HCT116 (cell line): ENCODE data around the gene UNC45A. TPM values are rescaled to one million over a fixed set of nuclear protein-coding genes. Genes with fewer than 3 reads are reported as not detected.

Experiments used
- ATAC-seq: fragments of 200-7000 bp; cut with Tn5 transposase; 2 replicates; pipeline ENCODE4 v1.9.1; 2020; ENCODE audit warnings: mild to moderate bottlenecking, moderate library complexity
- BruUV-seq: library from RNA; stranded (reverse); fragments of 400-500 nt; replicated peaks from 2 replicates; lab custom pipeline; 2021; lab: Mats Ljungman, UMichigan
- CTCF ChIA-PET: fragments of 300-600 bp; sonication (Branson Sonifier 250); formaldehyde crosslinking; loops from one replicate; lab custom pipeline; 2021; ENCODE audit warnings: antibody characterized with exemption; lab: Charles Lee
- POLR2A ChIA-PET: fragments of 300-600, 350-600 bp; sonication (Branson Sonifier 250); formaldehyde crosslinking; loops from one replicate; lab custom pipeline; 2021; ENCODE audit warnings: antibody characterized with exemption; lab: Charles Lee
- RAD21 ChIA-PET, 2 experiments: fragments of 300-600 bp; sonication (Branson Sonifier 250); formaldehyde crosslinking; loops; one replicate each; lab custom pipeline; 2023; ENCODE audit warnings: low total read pairs in 2 of 2; ENCODE audit not compliant: uncharacterized antibody in 2 of 2, unreplicated experiment in 2 of 2, low non-redundant PET in 1 of 2; lab: Charles Lee
- DNase-seq: peaks from one replicate; pipeline ENCODE4 v3.0.0-alpha.2; 2010; ENCODE audit warnings: low read depth, low spot score
- H2AFZ ChIP-seq: fragments of 200-600 bp; shearing (Covaris generic), sonication (generic); 2 replicates; pipeline ENCODE4 v1.6.1; 2017; ENCODE audit warnings: low read depth, mixed run types, mixed read lengths, antibody characterized with exemption, low read length; ENCODE audit not compliant: poor library complexity, severe bottlenecking
- H3K27ac ChIP-seq: 2 replicates; pipeline ENCODE4 v1.5.1; 2012; ENCODE audit warnings: low read depth, low read length
- H3K27me3 ChIP-seq: fragments of 200-600 bp; sonication (generic); 2 replicates; pipeline ENCODE4 v1.6.1; 2016; ENCODE audit warnings: mixed run types, low read length, mixed read lengths; ENCODE audit not compliant: insufficient read depth
- H3K36me3 ChIP-seq, 2 experiments: fragments of 200-500 bp in 1 of 2; fragments of 200-600 bp in 1 of 2; sonication (Bioruptor generic) in 1 of 2; sonication (generic) in 1 of 2; 2 replicates each; pipeline versions ENCODE4 v1.5.1 to v1.6.1; 2014 to 2016; ENCODE audit warnings: low read length in 2 of 2, inconsistent platforms in 1 of 2, mixed read lengths in 1 of 2, mixed run types in 1 of 2; ENCODE audit not compliant: insufficient read depth in 2 of 2, control insufficient read depth in 1 of 2
- H3K4me1 ChIP-seq, 2 experiments: fragments of 200-600 bp in 1 of 2; sonication (generic) in 1 of 2; 2 replicates each; pipeline versions ENCODE4 v1.5.1 to v1.6.1; 2012 to 2017; ENCODE audit warnings: low read length in 2 of 2, inconsistent platforms in 1 of 2, mild to moderate bottlenecking in 1 of 2, mixed read lengths in 1 of 2, mixed run types in 1 of 2, moderate library complexity in 1 of 2; ENCODE audit not compliant: insufficient read depth in 2 of 2, control insufficient read depth in 1 of 2
- H3K4me2 ChIP-seq: fragments of 200-600 bp; sonication (generic); 2 replicates; pipeline ENCODE4 v1.6.1; 2017; ENCODE audit warnings: mixed run types, low read length, mixed read lengths
- H3K4me3 ChIP-seq, 2 experiments: fragments of 200-600 bp in 1 of 2; sonication (generic) in 1 of 2; replicated peaks in 1 of 2; 2 replicates each; pipeline ENCODE4 v1.5.1; 2011 to 2016; ENCODE audit warnings: low read length in 2 of 2, control low read depth in 1 of 2, low read depth in 1 of 2, mild to moderate bottlenecking in 1 of 2, mixed read lengths in 1 of 2, mixed run types in 1 of 2
- H3K79me2 ChIP-seq: fragments of 200-600 bp; sonication (generic); 2 replicates; pipeline ENCODE4 v1.6.1; 2017; ENCODE audit warnings: mild to moderate bottlenecking, mixed run types, low read length, moderate library complexity, mixed read lengths; ENCODE audit not compliant: insufficient read depth
- H3K9ac ChIP-seq: fragments of 200-600 bp; sonication (generic); 2 replicates; pipeline ENCODE4 v1.6.1; 2016; ENCODE audit warnings: low read length, mixed read lengths
- H3K9me2 ChIP-seq: fragments of 200-600 bp; sonication (generic), shearing (Covaris generic); 2 replicates; pipeline ENCODE4 v1.6.1; 2017; ENCODE audit warnings: mixed run types, mild to moderate bottlenecking, moderate library complexity; ENCODE audit not compliant: insufficient read depth
- H3K9me3 ChIP-seq, 2 experiments: fragments of 200-500 bp in 1 of 2; fragments of 200-600 bp in 1 of 2; sonication (Bioruptor generic) in 1 of 2; sonication (generic) in 1 of 2; 2 replicates each; pipeline ENCODE4 v1.6.1; 2014 to 2017; ENCODE audit warnings: low read length in 2 of 2, mixed read lengths in 2 of 2, inconsistent platforms in 1 of 2, low read depth in 1 of 2, mild to moderate bottlenecking in 1 of 2, mixed run types in 1 of 2, moderate library complexity in 1 of 2; ENCODE audit not compliant: control insufficient read depth in 1 of 2, insufficient read depth in 1 of 2
- H4K20me1 ChIP-seq: fragments of 200-600 bp; sonication (generic), shearing (Covaris generic); 2 replicates; pipeline ENCODE4 v1.6.1; 2017; ENCODE audit warnings: mixed run types, mild to moderate bottlenecking, moderate library complexity; ENCODE audit not compliant: insufficient read depth
- CEBPB ChIP-seq: IDR thresholded peaks from 2 replicates; pipeline ENCODE4 v1.6.1; 2012; ENCODE audit warnings: low read depth
- EGR1 ChIP-seq: IDR thresholded peaks from 2 replicates; pipeline ENCODE4 v1.6.1; 2012; ENCODE audit warnings: low read depth
- EZH2 ChIP-seq: fragments of 200-600 bp; sonication (generic); IDR thresholded peaks from 2 replicates; pipeline ENCODE4 v1.6.1; 2017; ENCODE audit warnings: antibody characterized with exemption, mixed run types
- JUND ChIP-seq: IDR thresholded peaks from 2 replicates; pipeline ENCODE4 v1.6.1; 2012
- POLR2A ChIP-seq: IDR thresholded peaks from 2 replicates; pipeline ENCODE4 v1.7.0; 2011; ENCODE audit warnings: borderline replicate concordance; ENCODE audit not compliant: insufficient read depth, insufficient read length; ENCODE audit errors: extremely low read depth
- POLR2AphosphoS5 ChIP-seq: IDR thresholded peaks from 2 replicates; pipeline ENCODE4 v1.6.1; 2011; ENCODE audit warnings: mild to moderate bottlenecking, low read depth, low read length, moderate library complexity
- RAD21 ChIP-seq: IDR thresholded peaks from 2 replicates; pipeline ENCODE4 v1.6.1; 2012; ENCODE audit warnings: low read depth, mild to moderate bottlenecking
- SIN3A ChIP-seq: IDR thresholded peaks from 2 replicates; pipeline ENCODE4 v1.6.1; 2012; ENCODE audit warnings: low read depth
- SP1 ChIP-seq: IDR thresholded peaks from 2 replicates; pipeline ENCODE4 v1.6.1; 2012; ENCODE audit warnings: low read depth
- ZFX ChIP-seq: fragments of 450-650 bp; IDR thresholded peaks from 2 replicates; pipeline ENCODE4 v1.6.1; 2017
- intact Hi-C: fragments of 100-400 bp; cut with micrococcal nuclease; formaldehyde crosslinking; loops from 2 replicates; pipeline ENCODE4 v1.10.0; 2022
- total RNA-seq: library from RNA; stranded (reverse); gene quantifications from one replicate; pipeline ENCODE4 v1.2.1, GENCODE V29; 2021; ENCODE audit not compliant: unreplicated experiment
- TF ChIP-seq, protein P1 (sequence below): IDR thresholded peaks from 2 replicates; pipeline ENCODE4 v1.6.1; 2012
- TF ChIP-seq, protein P2 (sequence below), 3 experiments: fragments of 200-600 bp in 1 of 3; sonication (generic) in 1 of 3; IDR thresholded peaks in 2 of 3; conservative IDR thresholded peaks in 1 of 3; 2 replicates each; pipeline ENCODE4 v1.5.1; 2012 to 2017; ENCODE audit warnings: low read depth in 2 of 3, low read length in 2 of 3, antibody characterized with exemption in 1 of 3, borderline replicate concordance in 1 of 3, control low read depth in 1 of 3, mild to moderate bottlenecking in 1 of 3, mixed read lengths in 1 of 3, mixed run types in 1 of 3, moderate library complexity in 1 of 3; ENCODE audit not compliant: insufficient read depth in 1 of 3
- TF ChIP-seq, protein P3 (sequence below): IDR thresholded peaks from 2 replicates; pipeline ENCODE4 v1.6.1; 2012
- TF ChIP-seq, protein P4 (sequence below): IDR thresholded peaks from 2 replicates; pipeline ENCODE4 v1.6.1; 2011; ENCODE audit warnings: mild to moderate bottlenecking, low read length, moderate library complexity; ENCODE audit not compliant: insufficient replicate concordance; ENCODE audit errors: extremely low read depth

Gene UNC45A
- total RNA-seq, 1 experiment from 2014 or later: 95.4 TPM

DNA sequence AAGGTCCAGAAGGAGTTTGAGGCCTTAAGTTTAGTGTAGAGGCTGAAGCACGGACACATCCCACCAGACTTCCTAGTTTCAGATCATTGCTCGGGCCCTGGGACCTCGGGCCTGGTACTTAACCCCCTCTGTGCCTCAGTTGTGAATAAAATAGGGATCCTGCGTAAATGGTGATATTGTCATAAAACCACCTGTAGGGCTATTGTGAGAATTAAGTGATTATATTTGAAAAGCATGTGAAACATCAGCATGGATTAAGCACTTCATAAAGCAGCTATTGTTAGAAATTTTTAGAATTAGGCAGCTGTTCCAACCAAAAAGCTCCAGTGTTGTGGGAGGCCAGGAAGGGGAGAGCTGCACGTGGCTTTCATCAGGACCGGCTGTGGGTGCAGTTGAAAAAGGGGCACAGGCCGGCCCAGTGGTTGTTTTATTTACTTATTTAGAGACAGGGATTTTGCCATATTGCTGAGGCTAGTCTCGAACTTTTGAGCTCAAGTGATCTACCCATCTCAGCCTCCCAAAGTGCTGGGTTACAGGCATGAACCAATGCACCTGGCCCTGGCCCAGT lies 24.0 kb downstream of the UNC45A start:
- H4K20me1 ChIP-seq: no peaks in the 10 kb centered on the region
- H2AFZ ChIP-seq: no peak overlapping the region
- ATAC-seq: no peak
- POLR2A ChIA-PET: interaction anchor here (0.7 to 1.1 kb wide), 2 partner anchors 13 to 301 kb away, joined by 3 read pairs; no protein-coding TSS in a partner anchor
- no peak overlapping the region for H3K4me2 ChIP-seq
- no peaks in the 10 kb centered on the region for H3K9me2 ChIP-seq
- peaks cover 40% of the 10 kb centered on the region for H3K79me2 ChIP-seq
- H3K4me3 ChIP-seq: no peak overlapping the region
- RAD21 ChIA-PET: no interaction called here
- CTCF ChIA-PET: interaction anchor here (2.6 kb wide), 1 partner anchor 24 kb away, joined by 8 read pairs; the partner anchor contains the start of gene UNC45A
- no peaks in the 10 kb centered on the region for H3K9me3 ChIP-seq
- H3K27me3 ChIP-seq: no peaks in the 10 kb centered on the region
- BruUV-seq: no TSS peak
- H3K27ac ChIP-seq: no peak overlapping the region
- intact Hi-C loops: no loop called here
- TF ChIP-seq, protein P1, sequence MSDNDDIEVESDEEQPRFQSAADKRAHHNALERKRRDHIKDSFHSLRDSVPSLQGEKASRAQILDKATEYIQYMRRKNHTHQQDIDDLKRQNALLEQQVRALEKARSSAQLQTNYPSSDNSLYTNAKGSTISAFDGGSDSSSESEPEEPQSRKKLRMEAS: no peak
- TF ChIP-seq, protein P2, sequence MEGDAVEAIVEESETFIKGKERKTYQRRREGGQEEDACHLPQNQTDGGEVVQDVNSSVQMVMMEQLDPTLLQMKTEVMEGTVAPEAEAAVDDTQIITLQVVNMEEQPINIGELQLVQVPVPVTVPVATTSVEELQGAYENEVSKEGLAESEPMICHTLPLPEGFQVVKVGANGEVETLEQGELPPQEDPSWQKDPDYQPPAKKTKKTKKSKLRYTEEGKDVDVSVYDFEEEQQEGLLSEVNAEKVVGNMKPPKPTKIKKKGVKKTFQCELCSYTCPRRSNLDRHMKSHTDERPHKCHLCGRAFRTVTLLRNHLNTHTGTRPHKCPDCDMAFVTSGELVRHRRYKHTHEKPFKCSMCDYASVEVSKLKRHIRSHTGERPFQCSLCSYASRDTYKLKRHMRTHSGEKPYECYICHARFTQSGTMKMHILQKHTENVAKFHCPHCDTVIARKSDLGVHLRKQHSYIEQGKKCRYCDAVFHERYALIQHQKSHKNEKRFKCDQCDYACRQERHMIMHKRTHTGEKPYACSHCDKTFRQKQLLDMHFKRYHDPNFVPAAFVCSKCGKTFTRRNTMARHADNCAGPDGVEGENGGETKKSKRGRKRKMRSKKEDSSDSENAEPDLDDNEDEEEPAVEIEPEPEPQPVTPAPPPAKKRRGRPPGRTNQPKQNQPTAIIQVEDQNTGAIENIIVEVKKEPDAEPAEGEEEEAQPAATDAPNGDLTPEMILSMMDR (IDR thresholded peaks at IDR 0.05 in 2 of 3, conservative IDR thresholded peaks at IDR 0.05 in 1 of 3; ENCODE audit: borderline replicate concordance in 1 of 3, insufficient read depth in 1 of 3, low read depth in 2 of 3, low read length in 2 of 3): no peak
- TF ChIP-seq ZFX: no peak
- no peak for TF ChIP-seq EGR1
- TF ChIP-seq JUND: no peak
- TF ChIP-seq, protein P3, sequence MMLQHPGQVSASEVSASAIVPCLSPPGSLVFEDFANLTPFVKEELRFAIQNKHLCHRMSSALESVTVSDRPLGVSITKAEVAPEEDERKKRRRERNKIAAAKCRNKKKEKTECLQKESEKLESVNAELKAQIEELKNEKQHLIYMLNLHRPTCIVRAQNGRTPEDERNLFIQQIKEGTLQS: no peak
- TF ChIP-seq CEBPB: no peak
- TF ChIP-seq RAD21: no peak
- TF ChIP-seq, protein P4, sequence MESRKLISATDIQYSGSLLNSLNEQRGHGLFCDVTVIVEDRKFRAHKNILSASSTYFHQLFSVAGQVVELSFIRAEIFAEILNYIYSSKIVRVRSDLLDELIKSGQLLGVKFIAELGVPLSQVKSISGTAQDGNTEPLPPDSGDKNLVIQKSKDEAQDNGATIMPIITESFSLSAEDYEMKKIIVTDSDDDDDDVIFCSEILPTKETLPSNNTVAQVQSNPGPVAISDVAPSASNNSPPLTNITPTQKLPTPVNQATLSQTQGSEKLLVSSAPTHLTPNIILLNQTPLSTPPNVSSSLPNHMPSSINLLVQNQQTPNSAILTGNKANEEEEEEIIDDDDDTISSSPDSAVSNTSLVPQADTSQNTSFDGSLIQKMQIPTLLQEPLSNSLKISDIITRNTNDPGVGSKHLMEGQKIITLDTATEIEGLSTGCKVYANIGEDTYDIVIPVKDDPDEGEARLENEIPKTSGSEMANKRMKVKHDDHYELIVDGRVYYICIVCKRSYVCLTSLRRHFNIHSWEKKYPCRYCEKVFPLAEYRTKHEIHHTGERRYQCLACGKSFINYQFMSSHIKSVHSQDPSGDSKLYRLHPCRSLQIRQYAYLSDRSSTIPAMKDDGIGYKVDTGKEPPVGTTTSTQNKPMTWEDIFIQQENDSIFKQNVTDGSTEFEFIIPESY: no peak
- no peak for TF ChIP-seq POLR2A
- no peak for TF ChIP-seq POLR2AphosphoS5
- no peak for TF ChIP-seq SP1
- no peak for TF ChIP-seq SIN3A
- TF ChIP-seq EZH2: no peak
- DNase-seq: no peak
- H3K4me1 ChIP-seq: peaks cover 11 to 19% of the 10 kb centered on the region in 2 experiments
- H3K9ac ChIP-seq: no peak overlapping the region
- peaks cover 19 to 23% of the 10 kb centered on the region in 2 experiments; a peak in 3 of 4 replicates for H3K36me3 ChIP-seq
